ENCODE results near the gene TTLL5.

Gene TTLL5, protein sequence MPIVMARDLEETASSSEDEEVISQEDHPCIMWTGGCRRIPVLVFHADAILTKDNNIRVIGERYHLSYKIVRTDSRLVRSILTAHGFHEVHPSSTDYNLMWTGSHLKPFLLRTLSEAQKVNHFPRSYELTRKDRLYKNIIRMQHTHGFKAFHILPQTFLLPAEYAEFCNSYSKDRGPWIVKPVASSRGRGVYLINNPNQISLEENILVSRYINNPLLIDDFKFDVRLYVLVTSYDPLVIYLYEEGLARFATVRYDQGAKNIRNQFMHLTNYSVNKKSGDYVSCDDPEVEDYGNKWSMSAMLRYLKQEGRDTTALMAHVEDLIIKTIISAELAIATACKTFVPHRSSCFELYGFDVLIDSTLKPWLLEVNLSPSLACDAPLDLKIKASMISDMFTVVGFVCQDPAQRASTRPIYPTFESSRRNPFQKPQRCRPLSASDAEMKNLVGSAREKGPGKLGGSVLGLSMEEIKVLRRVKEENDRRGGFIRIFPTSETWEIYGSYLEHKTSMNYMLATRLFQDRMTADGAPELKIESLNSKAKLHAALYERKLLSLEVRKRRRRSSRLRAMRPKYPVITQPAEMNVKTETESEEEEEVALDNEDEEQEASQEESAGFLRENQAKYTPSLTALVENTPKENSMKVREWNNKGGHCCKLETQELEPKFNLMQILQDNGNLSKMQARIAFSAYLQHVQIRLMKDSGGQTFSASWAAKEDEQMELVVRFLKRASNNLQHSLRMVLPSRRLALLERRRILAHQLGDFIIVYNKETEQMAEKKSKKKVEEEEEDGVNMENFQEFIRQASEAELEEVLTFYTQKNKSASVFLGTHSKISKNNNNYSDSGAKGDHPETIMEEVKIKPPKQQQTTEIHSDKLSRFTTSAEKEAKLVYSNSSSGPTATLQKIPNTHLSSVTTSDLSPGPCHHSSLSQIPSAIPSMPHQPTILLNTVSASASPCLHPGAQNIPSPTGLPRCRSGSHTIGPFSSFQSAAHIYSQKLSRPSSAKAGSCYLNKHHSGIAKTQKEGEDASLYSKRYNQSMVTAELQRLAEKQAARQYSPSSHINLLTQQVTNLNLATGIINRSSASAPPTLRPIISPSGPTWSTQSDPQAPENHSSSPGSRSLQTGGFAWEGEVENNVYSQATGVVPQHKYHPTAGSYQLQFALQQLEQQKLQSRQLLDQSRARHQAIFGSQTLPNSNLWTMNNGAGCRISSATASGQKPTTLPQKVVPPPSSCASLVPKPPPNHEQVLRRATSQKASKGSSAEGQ (N-terminal part only)

GRCh38 chr14:75660630-75661498, at the start of gene TTLL5, which contains the start of gene ERG28:
TSS of gene TTLL5 (plus strand) at chr14:75661246. CDS start at chr14:75663150, 1,904 bp downstream.
TSS of gene ERG28 (minus strand) at chr14:75660876. CDS start at chr14:75657502, 3,374 bp downstream.
- peak; percentile 99 for DNase-seq

DNA sequence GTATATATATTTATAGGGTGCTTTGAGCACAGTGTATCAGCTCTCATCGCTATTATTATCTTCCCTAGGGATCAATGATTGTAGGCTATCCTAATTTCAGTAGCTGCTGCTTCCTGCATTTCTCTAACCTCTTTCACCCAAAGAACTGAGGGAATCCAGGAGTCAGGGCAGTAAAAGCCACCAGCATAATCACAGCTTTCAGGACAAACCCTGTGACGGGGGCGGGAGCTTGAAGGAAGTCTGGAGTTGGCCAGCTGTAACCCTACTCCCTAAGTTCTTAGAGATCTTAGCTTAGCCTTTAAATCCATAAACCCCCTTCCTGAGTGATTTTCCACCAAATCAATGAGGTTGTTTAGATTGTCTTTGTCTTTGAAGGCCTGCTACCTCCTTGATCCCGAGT, 48.9 kb upstream of the TTLL5 start:
- no peak for DNase-seq

- no peak for DNase-seq
These were observed 46.9 kb upstream of the TTLL5 start for GRCh38 chr14:75614179-75614578.

DNA sequence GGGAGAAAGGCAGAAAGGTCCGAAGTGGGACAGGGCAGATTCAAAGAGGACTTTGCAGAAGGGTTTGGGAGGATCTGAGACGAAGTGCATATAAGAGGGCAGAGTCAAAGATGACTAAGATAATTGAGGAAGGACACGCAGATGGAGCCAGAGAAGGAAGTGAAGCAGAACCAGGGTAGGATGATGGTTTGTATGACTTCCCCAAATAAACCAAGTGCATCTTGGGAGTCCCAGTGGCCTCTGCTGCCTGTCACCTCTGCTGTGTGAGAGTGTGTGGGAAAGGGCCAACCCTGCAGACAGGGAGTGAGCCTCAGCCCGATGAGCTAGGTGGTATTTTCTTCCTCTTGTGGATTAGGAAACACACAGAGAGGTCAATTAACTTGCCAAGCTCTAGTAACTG, 45.8 kb upstream of the TTLL5 start:
- no peak for DNase-seq

DNA sequence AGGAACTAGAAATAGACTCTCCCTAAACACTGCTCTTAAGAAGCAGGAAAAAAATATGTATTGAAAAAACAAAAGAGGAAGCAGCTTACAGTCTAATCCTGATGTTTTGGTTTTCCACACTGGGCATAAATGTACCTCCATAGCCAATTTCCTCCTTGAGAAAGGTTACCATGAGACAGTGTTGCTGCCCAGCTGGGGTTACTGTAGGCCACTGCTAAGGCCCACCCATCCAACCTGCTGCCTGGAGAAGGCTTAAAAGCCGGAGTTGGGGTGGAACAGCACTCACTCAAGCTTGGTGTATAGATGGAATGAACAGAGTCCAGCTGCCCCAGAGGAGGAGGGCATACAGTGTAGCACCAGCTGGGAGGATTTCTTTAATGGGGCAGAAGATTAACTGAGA, 41.5 kb upstream of the TTLL5 start:
- no peak for DNase-seq

GRCh38 chr14:75625034-75625433, 36.0 kb upstream of the TTLL5 start:
- DNase-seq, result no peak

GRCh38 chr14:75626396-75626795, 34.6 kb upstream of the TTLL5 start:
- no peak for DNase-seq

DNA sequence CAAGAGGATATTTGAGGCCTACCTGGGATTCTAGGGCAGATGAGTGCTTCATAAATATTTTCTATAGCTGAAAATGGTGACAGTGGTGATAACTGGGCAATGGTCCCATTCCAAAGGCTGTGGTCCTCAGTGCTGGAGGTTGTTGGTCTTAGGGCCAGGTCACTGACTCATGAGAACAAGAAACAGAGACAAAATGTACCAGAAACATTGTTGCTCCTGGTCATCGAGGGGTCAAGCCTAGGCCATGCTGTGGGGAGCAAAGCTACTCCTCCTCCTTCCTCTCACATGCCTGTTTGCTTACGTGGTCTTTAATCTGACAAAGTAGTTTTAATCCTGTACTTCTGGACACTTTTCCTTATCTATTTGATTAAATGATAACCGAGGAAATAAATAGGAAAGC, 34.2 kb upstream of the TTLL5 start:
- no peak for DNase-seq

DNA sequence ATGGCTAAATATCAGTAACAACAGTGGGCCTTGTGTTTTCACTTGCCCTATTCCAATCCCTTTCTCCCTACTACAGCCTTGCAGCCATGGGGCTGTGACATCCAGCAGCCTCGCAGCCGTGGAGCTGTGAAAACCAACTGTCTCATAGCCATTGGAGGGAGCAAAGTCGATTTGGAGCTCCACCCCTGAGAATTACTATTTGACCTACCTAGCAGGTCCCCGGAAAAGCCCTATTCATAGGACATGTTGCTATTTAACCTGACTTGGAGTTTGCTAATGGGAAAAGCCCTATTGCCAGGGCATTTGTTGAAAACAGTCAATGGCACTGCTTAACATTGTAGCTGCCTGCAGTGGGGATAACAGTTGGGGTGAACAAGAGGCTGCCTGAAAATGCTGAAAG, 33.6 kb upstream of the TTLL5 start:
- no peak for DNase-seq

GRCh38 chr14:75628816-75629215, 32.2 kb upstream of the TTLL5 start:
- DNase-seq, result no peak

GRCh38 chr14:75630695-75631452, 30.2 kb upstream of the TTLL5 start:
- no peak for DNase-seq

- no peak for DNase-seq
These were observed 29.6 kb upstream of the TTLL5 start for GRCh38 chr14:75631453-75631831.

DNA sequence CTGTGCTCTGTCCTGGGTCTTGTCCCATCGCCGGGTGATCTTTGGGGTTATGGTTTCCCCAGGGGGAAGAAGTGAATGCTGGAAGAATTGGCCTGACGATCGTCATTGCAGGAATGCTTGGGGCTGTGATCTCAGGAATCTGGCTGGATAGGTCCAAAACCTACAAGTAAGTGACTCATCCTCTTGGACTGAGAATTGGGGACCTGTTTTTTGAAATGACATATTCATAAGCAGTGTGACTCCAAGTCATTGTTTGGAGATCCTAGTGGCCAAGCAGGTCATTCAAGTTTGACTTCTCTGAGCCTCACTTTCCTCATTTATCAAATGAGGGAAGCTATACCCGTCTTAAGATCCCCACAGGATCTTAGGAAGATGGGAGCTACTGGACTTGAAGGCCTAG, 26.2 kb upstream of the TTLL5 start:
- DNase-seq, result no peak

DNA sequence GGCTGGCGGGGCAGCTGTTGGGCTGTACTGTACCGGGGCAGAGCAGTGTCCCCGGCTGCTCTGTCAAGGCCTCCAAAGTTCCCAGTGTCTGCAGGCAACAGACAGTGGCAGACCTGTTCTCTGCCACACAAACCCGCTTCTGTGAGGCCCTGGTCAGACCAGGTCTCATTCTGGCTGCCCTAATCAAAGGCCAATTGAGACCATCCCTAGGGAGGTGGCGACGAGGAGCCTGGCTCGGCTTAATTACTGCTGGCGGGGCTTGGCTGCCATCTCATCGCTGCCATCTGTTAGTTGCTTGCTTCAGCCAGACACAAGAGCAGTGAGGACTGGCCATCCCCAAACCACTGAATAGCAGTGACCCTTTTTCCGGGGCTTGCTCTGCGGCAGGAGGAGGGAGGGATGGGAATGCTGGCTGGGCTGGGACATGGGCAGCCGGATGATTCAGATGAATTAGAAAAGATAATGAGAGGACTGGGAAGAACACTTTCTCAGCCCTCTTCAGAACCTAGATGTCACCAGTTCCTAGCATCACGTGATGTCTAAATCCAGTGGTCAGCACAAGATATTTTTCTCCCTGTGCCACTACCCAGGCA, 24.9 kb upstream of the TTLL5 start:
- DNase-seq, result no peak

- no peak for DNase-seq
These were observed 20.2 kb upstream of the TTLL5 start for GRCh38 chr14:75640876-75641275.

DNA sequence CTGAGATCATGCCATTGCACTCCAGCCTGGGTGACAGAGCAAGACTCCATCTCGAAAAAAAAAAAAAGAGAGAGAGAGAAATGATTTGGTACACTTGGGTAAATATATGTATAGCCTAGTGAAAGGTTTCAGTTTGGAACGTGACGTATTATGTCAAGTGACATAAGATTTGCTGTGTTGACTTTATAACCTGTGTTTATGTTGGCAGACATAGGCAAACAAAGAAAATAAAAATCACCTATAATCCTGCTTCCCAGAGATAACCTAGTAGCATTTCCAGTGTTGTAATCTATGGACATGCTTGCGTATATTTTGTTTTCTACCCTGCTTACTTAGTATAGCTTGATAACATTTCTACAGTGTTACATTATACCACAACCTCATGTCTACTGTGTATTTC, 17.1 kb upstream of the TTLL5 start:
- no peak for DNase-seq

- DNase-seq, result no peak
These were observed 16.0 kb upstream of the TTLL5 start for GRCh38 chr14:75645056-75645455.

DNA sequence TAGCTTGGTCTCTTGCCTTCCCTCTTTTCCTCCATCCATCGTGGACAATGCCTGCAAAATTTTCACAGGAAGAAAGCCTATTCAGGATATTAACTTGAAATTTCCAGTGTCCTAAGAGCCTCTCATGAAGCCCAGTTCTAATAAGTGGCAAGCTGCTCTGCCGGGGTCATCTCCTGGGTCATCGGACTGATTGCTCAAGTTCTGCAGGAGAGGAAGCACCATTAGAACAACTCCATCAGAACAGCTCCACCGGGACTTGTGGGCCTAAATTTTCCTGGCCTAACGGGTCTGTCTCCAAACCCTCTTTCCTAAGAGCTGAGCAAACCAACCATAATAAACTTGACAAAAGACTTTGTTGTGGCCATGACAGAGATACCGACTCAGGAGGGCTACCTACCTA, 14.3 kb upstream of the TTLL5 start:
- DNase-seq, result no peak

DNA sequence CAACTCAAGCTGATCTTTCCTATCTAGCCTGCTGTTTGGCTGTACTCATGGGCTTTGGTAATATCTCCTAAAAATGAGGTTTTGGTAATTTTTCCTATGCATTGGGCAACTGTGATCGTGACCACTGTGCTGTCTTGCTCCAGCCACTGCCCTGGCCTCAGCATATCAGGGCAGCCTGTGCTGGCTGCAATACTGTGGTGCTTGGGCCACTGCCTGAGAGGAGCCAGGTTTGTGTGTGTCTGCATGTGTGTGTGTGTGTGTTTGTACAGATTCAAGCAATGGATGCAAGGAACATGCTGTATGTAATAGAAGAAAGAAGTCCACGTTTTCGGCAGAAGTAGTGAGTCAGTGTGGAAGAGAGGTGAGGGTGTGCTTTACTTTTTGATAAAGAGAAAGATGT, 13.4 kb upstream of the TTLL5 start:
- DNase-seq, result no peak

GRCh38 chr14:75648066-75648838, 12.8 kb upstream of the TTLL5 start:
- no peak for DNase-seq

All from hematopoietic multipotent progenitor cell treated with erythropoietin and hydrocortisone succinate and interleukin-3 and kit ligand, for 8 days (in vitro differentiated cells).